ENCODE data around the gene PLIN3.

- TF ChIP-seq CUX1 (CRISPR knock-in tag; IDR thresholded peaks at IDR 0.05), result no peak
- no peak for TF ChIP-seq ZNF165 (CRISPR knock-in tag; IDR thresholded peaks at IDR 0.05; ENCODE audit: borderline replicate concordance)
- no peak for TF ChIP-seq ZBTB40 (IDR thresholded peaks at IDR 0.05)
- TF ChIP-seq ZBTB40 (CRISPR knock-in tag; IDR thresholded peaks at IDR 0.05), result no peak
- TF ChIP-seq TBP (optimal IDR thresholded peaks at IDR 0.05; ENCODE audit: low read depth, low read length), result no peak
- TF ChIP-seq RFX1 (IDR thresholded peaks at IDR 0.05), result no peak
- TF ChIP-seq SIN3A (IDR thresholded peaks at IDR 0.05; ENCODE audit: borderline replicate concordance in 2 of 2, control insufficient read depth in 1 of 2, low read depth in 2 of 2, low read length in 2 of 2), result no peak
- no peak for TF ChIP-seq JUND (IDR thresholded peaks at IDR 0.05; ENCODE audit: borderline replicate concordance, low read depth, low read length)
- no peak for TF ChIP-seq JUND (tag; IDR thresholded peaks at IDR 0.05; ENCODE audit: borderline replicate concordance, low read depth, low read length)
- TF ChIP-seq MEF2D (tag; conservative IDR thresholded peaks at IDR 0.05; ENCODE audit: low read depth), result no peak
- no peak for TF ChIP-seq CTCF (IDR thresholded peaks at IDR 0.05 in 2 of 3, conservative IDR thresholded peaks at IDR 0.05 in 1 of 3; ENCODE audit: insufficient read depth in 2 of 3, low read depth in 1 of 3, low read length in 3 of 3)
These were observed 38.3 kb downstream of the PLIN3 start for GRCh38 chr19:4829001-4829712.

All from K562 (cell line).